Fibroblast of lung (primary cell): Measurements from ENCODE around the gene RSPO1. TPM values are rescaled to one million over a fixed set of nuclear protein-coding genes. Genes with fewer than 3 reads are reported as not detected.

Experiments
- DNase-seq, 2 donors: peaks; one replicate each; pipeline versions ENCODE4 v3.0.0 to v3.0.0-alpha.2; 2010; ENCODE audit warnings: low read depth in 2 of 2
- H2AFZ ChIP-seq: 2 replicates; pipeline ENCODE4 v1.5.1; 2012; ENCODE audit warnings: low read length, control low read depth, inconsistent platforms
- H3K27ac ChIP-seq: 2 replicates; pipeline ENCODE4 v1.5.1; 2011; ENCODE audit warnings: low read length, control low read depth; ENCODE audit not compliant: insufficient read depth
- H3K27me3 ChIP-seq: 2 replicates; pipeline ENCODE4 v1.5.1; 2011; ENCODE audit warnings: mild to moderate bottlenecking, low read length; ENCODE audit not compliant: control insufficient read depth, insufficient read depth
- H3K36me3 ChIP-seq: 2 replicates; pipeline ENCODE4 v1.5.1; 2011; ENCODE audit warnings: low read length; ENCODE audit not compliant: control insufficient read depth, insufficient read depth
- H3K4me1 ChIP-seq: 2 replicates; pipeline ENCODE4 v1.5.1; 2011; ENCODE audit warnings: low read length; ENCODE audit not compliant: control insufficient read depth, insufficient read depth; ENCODE audit errors: extremely low read depth
- H3K4me2 ChIP-seq: 2 replicates; pipeline ENCODE4 v1.5.1; 2011; ENCODE audit warnings: low read length, control low read depth; ENCODE audit not compliant: insufficient read depth; ENCODE audit errors: extremely low read depth
- H3K4me3 ChIP-seq, 4 experiments: fragments of 200-600 bp in 1 of 4; sonication (generic) in 1 of 4; replicated peaks in 1 of 4; 2 replicates each; pipeline ENCODE4 v1.5.1; 2011 to 2016; ENCODE audit warnings: low read length in 4 of 4, low read depth in 3 of 4, mild to moderate bottlenecking in 3 of 4, control low read depth in 2 of 4, inconsistent platforms in 1 of 4, mixed read lengths in 1 of 4; ENCODE audit not compliant: insufficient read depth in 1 of 4; ENCODE audit errors: control extremely low read depth in 1 of 4
- H3K79me2 ChIP-seq: 2 replicates; pipeline ENCODE4 v1.5.1; 2012; ENCODE audit warnings: mild to moderate bottlenecking, low read length, inconsistent platforms; ENCODE audit not compliant: control insufficient read depth, insufficient read depth
- H3K9ac ChIP-seq: 2 replicates; pipeline ENCODE4 v1.5.1; 2011; ENCODE audit warnings: mild to moderate bottlenecking, low read length, control low read depth; ENCODE audit not compliant: insufficient read depth
- H3K9me3 ChIP-seq: 2 replicates; pipeline ENCODE4 v1.5.1; 2012; ENCODE audit warnings: low read depth, low read length; ENCODE audit not compliant: control insufficient read depth, insufficient read depth
- H4K20me1 ChIP-seq: 2 replicates; pipeline ENCODE4 v1.5.1; 2011; ENCODE audit warnings: low read length; ENCODE audit not compliant: control insufficient read depth, insufficient read depth; ENCODE audit errors: extremely low read depth
- EZH2 ChIP-seq: IDR thresholded peaks from 2 replicates; pipeline ENCODE4 v1.5.1; 2012; ENCODE audit warnings: low read length, control low read depth, mild to moderate bottlenecking; ENCODE audit errors: missing control alignments
- polyA plus RNA-seq, 2 donors: library from polyadenylated mRNA; depleted of rRNA in 1 of 2; stranded (reverse) in 1 of 2; unstranded in 1 of 2; fragments of >200 nt; gene quantifications; 2 replicates each; pipeline ENCODE4 v1.2.1, GENCODE V29; 2011 to 2012; ENCODE audit warnings: missing spikeins in 1 of 2
- total RNA-seq: library from RNA; depleted of rRNA; stranded (reverse); fragments of >200 nt; gene quantifications from 2 replicates; pipeline ENCODE4 v1.2.1, GENCODE V29; 2014
- TF ChIP-seq, protein P1 (sequence below), 2 donors: IDR thresholded peaks in 1 of 2; conservative IDR thresholded peaks in 1 of 2; 1 replicate in 1 of 2; 2 replicates in 1 of 2; pipeline ENCODE4 v1.5.1; 2011 to 2012; ENCODE audit warnings: low read length in 2 of 2, control low read depth in 1 of 2, inconsistent platforms in 1 of 2, low read depth in 1 of 2, mild to moderate bottlenecking in 1 of 2

RSPO1 gene
- total and polyA plus RNA-seq, 2 donors (not counting 1 experiment from before 2014, with no cell fraction given): 0.15 to 0.50 TPM

DNA sequence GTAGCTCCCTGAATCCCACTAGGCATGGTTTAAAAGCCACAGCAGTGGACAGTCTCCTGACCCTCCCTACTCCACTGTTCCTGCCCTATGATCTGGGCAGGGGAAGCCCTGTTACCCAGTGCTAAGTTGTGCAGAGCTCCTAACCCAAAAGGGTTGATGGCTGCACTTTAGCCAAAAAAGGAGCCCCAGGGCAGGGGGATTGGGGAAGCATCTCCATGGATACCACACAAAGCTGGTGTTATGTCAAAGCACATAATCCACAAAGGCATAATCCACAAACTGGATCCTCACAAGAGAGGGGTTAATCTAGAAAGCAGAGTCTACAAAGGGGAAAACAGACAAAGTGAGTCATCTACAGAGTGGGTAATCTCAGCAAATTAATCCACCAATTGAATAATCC lies 5.7 kb downstream of the RSPO1 start:
- Histone ChIP-seq H3K36me3 (no peaks in the 10 kb centered on the region), H3K27ac (no peak overlapping the region), H3K9ac (no peak overlapping the region), H4K20me1 (no peaks in the 10 kb centered on the region), H2AFZ (no peak overlapping the region), H3K4me3 (no peak overlapping the region), H3K9me3 (no peaks in the 10 kb centered on the region), H3K27me3 (peaks cover 38% of the 10 kb centered on the region), H3K4me2 (no peak overlapping the region), H3K4me1 (no peaks in the 10 kb centered on the region), H3K79me2 (no peaks in the 10 kb centered on the region)
- DNase-seq: no peak
- no peak for TF ChIP-seq EZH2
- TF ChIP-seq, protein P1, sequence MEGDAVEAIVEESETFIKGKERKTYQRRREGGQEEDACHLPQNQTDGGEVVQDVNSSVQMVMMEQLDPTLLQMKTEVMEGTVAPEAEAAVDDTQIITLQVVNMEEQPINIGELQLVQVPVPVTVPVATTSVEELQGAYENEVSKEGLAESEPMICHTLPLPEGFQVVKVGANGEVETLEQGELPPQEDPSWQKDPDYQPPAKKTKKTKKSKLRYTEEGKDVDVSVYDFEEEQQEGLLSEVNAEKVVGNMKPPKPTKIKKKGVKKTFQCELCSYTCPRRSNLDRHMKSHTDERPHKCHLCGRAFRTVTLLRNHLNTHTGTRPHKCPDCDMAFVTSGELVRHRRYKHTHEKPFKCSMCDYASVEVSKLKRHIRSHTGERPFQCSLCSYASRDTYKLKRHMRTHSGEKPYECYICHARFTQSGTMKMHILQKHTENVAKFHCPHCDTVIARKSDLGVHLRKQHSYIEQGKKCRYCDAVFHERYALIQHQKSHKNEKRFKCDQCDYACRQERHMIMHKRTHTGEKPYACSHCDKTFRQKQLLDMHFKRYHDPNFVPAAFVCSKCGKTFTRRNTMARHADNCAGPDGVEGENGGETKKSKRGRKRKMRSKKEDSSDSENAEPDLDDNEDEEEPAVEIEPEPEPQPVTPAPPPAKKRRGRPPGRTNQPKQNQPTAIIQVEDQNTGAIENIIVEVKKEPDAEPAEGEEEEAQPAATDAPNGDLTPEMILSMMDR (conservative IDR thresholded peaks at IDR 0.05 in 1 of 2, IDR thresholded peaks at IDR 0.05 in 1 of 2; ENCODE audit: low read depth in 1 of 2, low read length in 2 of 2): no peak

GRCh38 chr1:37628026-37628556 lies 6.6 kb downstream of the RSPO1 start:
- TF ChIP-seq, protein P1 (conservative IDR thresholded peaks at IDR 0.05 in 1 of 2, IDR thresholded peaks at IDR 0.05 in 1 of 2; ENCODE audit: low read depth in 1 of 2, low read length in 2 of 2): no peak
- H3K9me3 ChIP-seq: no peaks in the 10 kb centered on the region
- H2AFZ ChIP-seq: no peak overlapping the region
- H3K27ac ChIP-seq: no peak overlapping the region
- H3K27me3 ChIP-seq: peaks cover 30% of the 10 kb centered on the region
- H3K36me3 ChIP-seq: no peaks in the 10 kb centered on the region
- no peak for DNase-seq
- H3K79me2 ChIP-seq: no peaks in the 10 kb centered on the region
- H3K4me1 ChIP-seq: no peaks in the 10 kb centered on the region
- no peak overlapping the region for H3K4me3 ChIP-seq
- no peak overlapping the region for H3K4me2 ChIP-seq
- no peaks in the 10 kb centered on the region for H4K20me1 ChIP-seq
- no peak overlapping the region for H3K9ac ChIP-seq

DNA sequence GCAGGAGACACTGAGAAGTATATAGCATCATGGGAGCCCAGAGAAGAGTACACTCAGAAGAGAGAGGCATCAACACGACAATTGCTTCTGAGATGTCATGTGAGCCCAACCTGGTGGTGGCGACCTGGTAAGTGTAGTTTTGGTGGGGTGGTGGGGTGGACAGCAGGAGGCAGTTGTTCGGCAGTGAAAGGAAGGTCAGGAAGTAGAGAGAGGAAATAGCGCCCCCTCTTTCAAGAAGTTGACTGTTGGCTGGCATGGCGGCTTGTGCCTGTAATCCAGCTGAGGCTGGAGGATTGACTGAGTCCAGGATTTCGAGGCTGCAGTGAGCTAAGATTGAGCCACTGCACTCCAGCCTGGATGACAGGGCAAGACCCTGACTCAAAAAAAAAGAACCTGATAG lies 12.6 kb downstream of the RSPO1 start:
- no peak for DNase-seq
- no peaks in the 10 kb centered on the region for H3K79me2 ChIP-seq
- H4K20me1 ChIP-seq: no peaks in the 10 kb centered on the region
- H2AFZ ChIP-seq: no peak overlapping the region
- TF ChIP-seq EZH2: no peak
- TF ChIP-seq, protein P1 (conservative IDR thresholded peaks at IDR 0.05 in 1 of 2, IDR thresholded peaks at IDR 0.05 in 1 of 2; ENCODE audit: low read depth in 1 of 2, low read length in 2 of 2): no peak
- no peak overlapping the region for H3K27ac ChIP-seq
- H3K27me3 ChIP-seq: peaks cover 3% of the 10 kb centered on the region
- H3K4me2 ChIP-seq: no peak overlapping the region
- no peaks in the 10 kb centered on the region for H3K9me3 ChIP-seq
- no peak overlapping the region for H3K9ac ChIP-seq
- H3K36me3 ChIP-seq: no peaks in the 10 kb centered on the region
- no peak overlapping the region for H3K4me3 ChIP-seq
- H3K4me1 ChIP-seq: no peaks in the 10 kb centered on the region
